ENCODE results near the gene TEAD4. TPM values are rescaled to one million over a fixed set of nuclear protein-coding genes. Genes with fewer than 3 reads are reported as not detected.

The TEAD4 gene
- total RNA-seq, 1 experiment from 2014 or later, result 127 TPM

DNA sequence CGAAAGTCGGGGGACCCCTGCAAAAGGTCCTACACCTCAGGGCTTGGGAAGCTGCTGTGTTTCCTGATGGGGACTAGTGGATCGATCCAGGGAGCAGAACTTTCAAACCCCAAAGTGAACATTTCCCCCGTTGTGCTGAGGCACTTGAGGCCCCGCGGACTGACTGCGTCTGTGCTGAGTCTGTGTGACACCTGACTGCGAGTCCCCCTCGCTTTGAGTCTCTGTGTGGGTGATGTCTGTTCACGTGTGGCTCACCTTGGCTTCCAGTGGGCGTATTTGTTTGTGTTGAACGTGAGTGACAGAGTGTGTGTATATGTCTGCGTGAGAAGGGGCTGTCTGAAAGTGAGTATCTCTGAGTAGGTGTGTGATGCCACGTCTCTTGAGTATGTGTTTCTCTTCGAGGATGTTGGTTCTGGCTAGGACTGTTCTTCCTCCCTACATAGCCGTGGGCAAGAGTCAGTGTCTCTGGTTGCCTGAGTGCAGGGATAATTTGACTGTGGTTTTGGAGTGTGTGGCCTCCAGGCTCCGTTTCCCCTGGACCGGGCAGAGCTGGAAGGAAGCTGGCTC, 1.3 kb downstream of the TEAD4 start:
- no peak overlapping the region for H3K18ac ChIP-seq (ENCODE audit: insufficient read length, low read depth, low read length)
- peak; percentile 48 for DNase-seq
- no peak overlapping the region for H4K91ac ChIP-seq (ENCODE audit: insufficient read length, low read depth, low read length)
- TF ChIP-seq, protein P1, sequence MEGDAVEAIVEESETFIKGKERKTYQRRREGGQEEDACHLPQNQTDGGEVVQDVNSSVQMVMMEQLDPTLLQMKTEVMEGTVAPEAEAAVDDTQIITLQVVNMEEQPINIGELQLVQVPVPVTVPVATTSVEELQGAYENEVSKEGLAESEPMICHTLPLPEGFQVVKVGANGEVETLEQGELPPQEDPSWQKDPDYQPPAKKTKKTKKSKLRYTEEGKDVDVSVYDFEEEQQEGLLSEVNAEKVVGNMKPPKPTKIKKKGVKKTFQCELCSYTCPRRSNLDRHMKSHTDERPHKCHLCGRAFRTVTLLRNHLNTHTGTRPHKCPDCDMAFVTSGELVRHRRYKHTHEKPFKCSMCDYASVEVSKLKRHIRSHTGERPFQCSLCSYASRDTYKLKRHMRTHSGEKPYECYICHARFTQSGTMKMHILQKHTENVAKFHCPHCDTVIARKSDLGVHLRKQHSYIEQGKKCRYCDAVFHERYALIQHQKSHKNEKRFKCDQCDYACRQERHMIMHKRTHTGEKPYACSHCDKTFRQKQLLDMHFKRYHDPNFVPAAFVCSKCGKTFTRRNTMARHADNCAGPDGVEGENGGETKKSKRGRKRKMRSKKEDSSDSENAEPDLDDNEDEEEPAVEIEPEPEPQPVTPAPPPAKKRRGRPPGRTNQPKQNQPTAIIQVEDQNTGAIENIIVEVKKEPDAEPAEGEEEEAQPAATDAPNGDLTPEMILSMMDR (conservative IDR thresholded peaks at IDR 0.05), result no peak
- no CpG with 5 or more reads among the region's 18 CpGs for WGBS (ENCODE audit: extremely low coverage, insufficient read length, low lambda C conversion rate)
- no peak overlapping the region for H4K8ac ChIP-seq (replicated peaks; ENCODE audit: insufficient read length, low read depth, low read length)
- Mint-ChIP-seq H3K27ac (peak overlapping the region in 2 of 3 experiments; percentile 38 to 40; a peak in 4 of 7 replicates), H3K36me3 (ENCODE audit: insufficient read depth in 1 of 3, low read depth in 3 of 3) (peaks cover 5 to 22% (median 8%) of the 10 kb centered on the region in 3 experiments; a peak in 6 of 7 replicates), H3K4me1 (peaks cover 53% of the 10 kb centered on the region in 2 experiments), H3K4me3 (peak overlapping the region; percentile 83 to 91), H3K27me3 (ENCODE audit: low read depth) (peaks cover 6% of the 10 kb centered on the region), H3K9me3 (no peaks in the 10 kb centered on the region; a peak in 1 of 5 replicates)
- H2AFZ ChIP-seq (ENCODE audit: low read length), result no peak overlapping the region
- H2BK15ac ChIP-seq (ENCODE audit: low read depth, low read length), result no peak overlapping the region
- no peak overlapping the region for H3K4ac ChIP-seq (ENCODE audit: low read depth, low read length)
- H3K4me1 ChIP-seq (ENCODE audit: insufficient read depth, low read length), result peaks cover 3% of the 10 kb centered on the region; the same call in 1 of the 2 replicates
- no peak overlapping the region for H3T11ph ChIP-seq (ENCODE audit: low read length)
- peaks cover 23% of the 10 kb centered on the region for H3K23me2 ChIP-seq (ENCODE audit: insufficient read length, low read depth, low read length, poor library complexity, severe bottlenecking)
- no peaks in the 10 kb centered on the region for H3K9me3 ChIP-seq (ENCODE audit: control insufficient read depth, low read depth, low read length)
- H3K79me1 ChIP-seq (ENCODE audit: insufficient read depth, low read depth, low read length, poor library complexity, severe bottlenecking), result no peaks in the 10 kb centered on the region
- H2BK120ac ChIP-seq (ENCODE audit: low read depth, low read length, poor library complexity, severe bottlenecking), result no peak overlapping the region
- peaks cover 25% of the 10 kb centered on the region; the same call in 1 of the 2 replicates for H3K79me2 ChIP-seq (ENCODE audit: insufficient read depth, low read length)
- H4K20me1 ChIP-seq (ENCODE audit: control insufficient read depth, insufficient read depth, insufficient read length), result peaks cover 3% of the 10 kb centered on the region
- H2BK20ac ChIP-seq (ENCODE audit: low read depth, low read length, poor library complexity, severe bottlenecking), result no peak overlapping the region
- no peak overlapping the region for H3K56ac ChIP-seq (ENCODE audit: insufficient read length, low read depth, low read length)
- 0 out of 2 replicates have a peak overlapping the region, but pooled peaks have one; percentile 80 for H3K14ac ChIP-seq (ENCODE audit: insufficient read depth, low read length)
- H2BK12ac ChIP-seq (ENCODE audit: insufficient read length, low read depth, low read length), result no peak overlapping the region
- peak overlapping the region; percentile 62 for H3K9ac ChIP-seq (ENCODE audit: extremely low read depth, insufficient read length, low read length)
- H3K27ac ChIP-seq (ENCODE audit: insufficient read length, low read depth, low read length), result no peak overlapping the region
- H4K5ac ChIP-seq (ENCODE audit: insufficient read length, low read depth, low read length), result no peak overlapping the region
- H3K23ac ChIP-seq (ENCODE audit: insufficient read length, low read depth, low read length), result no peak overlapping the region
- H2BK5ac ChIP-seq (ENCODE audit: insufficient read length, low read length), result no peak overlapping the region
- H3K27me3 ChIP-seq (ENCODE audit: insufficient read depth, low read length), result no peaks in the 10 kb centered on the region
- H2AK5ac ChIP-seq (ENCODE audit: insufficient read length, low read length), result no peak overlapping the region
- H3K4me2 ChIP-seq (ENCODE audit: insufficient read depth, insufficient read length, low read length), result peak overlapping the region; percentile 91
